ENCODE data around the gene MICA. TPM values are rescaled to one million over a fixed set of nuclear protein-coding genes. Genes with fewer than 3 reads are reported as not detected.

The MICA gene
- polyA plus RNA-seq, 1 of the 3 experiments (the other 2 are of a cell fraction) = 28.8 TPM

GRCh38 chr6:31419842-31420241 lies 16.4 kb downstream of the MICA start:
- no peak for TF ChIP-seq ZBTB33 (IDR thresholded peaks at IDR 0.05; ENCODE audit: borderline replicate concordance, low read depth)
- TF ChIP-seq NRF1 (IDR thresholded peaks at IDR 0.05; ENCODE audit: low read depth, low read length) = no peak
- 0 out of 2 replicates have a peak, but pooled peaks have one; percentile 31 for TF ChIP-seq POLR2AphosphoS5 (IDR thresholded peaks at IDR 0.05; ENCODE audit: low read depth, low read length)
- Histone ChIP-seq H3F3A (replicated peaks; ENCODE audit: insufficient read depth) (peaks cover 7% of the 10 kb centered on the region), H3K9ac (no peak overlapping the region), H3K9me2 (no peaks in the 10 kb centered on the region), H3K27ac (ENCODE audit: low read depth in 2 of 2, low read length in 1 of 2) (no peak overlapping the region), H3K4me1 (ENCODE audit: control insufficient read depth in 1 of 2, insufficient read depth in 2 of 2, low read depth in 1 of 2, low read length in 1 of 2) (no peaks in the 10 kb centered on the region), H3K4me3 (ENCODE audit: low read depth in 2 of 2, low read length in 1 of 2) (no peak overlapping the region), H3K27me3 (ENCODE audit: insufficient read depth) (peaks cover 21% of the 10 kb centered on the region; the same call in 1 of the 2 replicates), H3K4me2 (no peak overlapping the region), H3K36me3 (replicated peaks in 1 of 2; ENCODE audit: control insufficient read depth in 1 of 2, insufficient read depth in 2 of 2, low read length in 1 of 2) (peaks cover 9 to 14% of the 10 kb centered on the region in 2 experiments), H2AFZ (ENCODE audit: low read depth) (no peak overlapping the region), H3K9me3 (no peaks in the 10 kb centered on the region; the same call in 1 of the 2 replicates), H3K79me2 (ENCODE audit: insufficient read depth) (no peaks in the 10 kb centered on the region), H4K20me1 (ENCODE audit: insufficient read depth) (no peaks in the 10 kb centered on the region)
- WGBS (ENCODE audit: low lambda C conversion rate) = 5% methylated on average over 2 of the region's 2 CpGs
- ChIA-PET POLR2A (no interaction called here), CTCF (interaction anchor here (1.4 to 1.7 kb wide), 2 partner anchors 23 to 53 kb away, joined by 4 read pairs; no protein-coding TSS in a partner anchor)
- DNase-seq = no peak

DNA sequence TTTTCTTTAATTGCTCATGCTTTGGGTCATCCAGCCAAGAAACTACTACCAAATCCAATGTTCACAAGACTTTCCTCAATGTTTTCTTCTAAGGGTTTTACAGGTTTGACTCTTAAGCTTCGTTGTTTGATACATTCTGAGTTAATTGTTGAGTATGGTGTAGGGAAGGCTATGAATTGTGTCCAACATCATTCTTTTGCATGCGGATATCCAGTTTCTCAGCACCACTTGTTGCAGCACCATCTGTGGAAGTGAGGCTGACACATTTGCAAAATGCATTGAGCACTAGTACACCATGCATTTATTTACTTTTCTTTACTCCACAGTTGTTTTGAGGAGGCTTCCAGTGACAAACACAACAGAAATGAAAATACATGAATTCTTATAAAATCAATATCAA lies 17.2 kb downstream of the MICA start:
- DNase-seq = no peak
- H3K9me2 ChIP-seq = no peaks in the 10 kb centered on the region
- H3K4me3 ChIP-seq (ENCODE audit: low read depth in 2 of 2, low read length in 1 of 2) = no peak overlapping the region
- no peak overlapping the region for H3K4me2 ChIP-seq
- H3K4me1 ChIP-seq (ENCODE audit: control insufficient read depth in 1 of 2, insufficient read depth in 2 of 2, low read depth in 1 of 2, low read length in 1 of 2) = no peaks in the 10 kb centered on the region
- ChIA-PET POLR2A (no interaction called here), CTCF (interaction anchor here (1.4 to 1.7 kb wide), 2 partner anchors 22 to 54 kb away, joined by 4 read pairs; no protein-coding TSS in a partner anchor)
- no peak overlapping the region for H3K9ac ChIP-seq
- peaks cover 21% of the 10 kb centered on the region; the same call in 1 of the 2 replicates for H3K27me3 ChIP-seq (ENCODE audit: insufficient read depth)
- 15% methylated on average over 2 of the region's 2 CpGs for WGBS (ENCODE audit: low lambda C conversion rate)
- peaks cover 7 to 13% of the 10 kb centered on the region in 2 experiments for H3K36me3 ChIP-seq (replicated peaks in 1 of 2; ENCODE audit: control insufficient read depth in 1 of 2, insufficient read depth in 2 of 2, low read length in 1 of 2)
- H3K27ac ChIP-seq (ENCODE audit: low read depth in 2 of 2, low read length in 1 of 2) = no peak overlapping the region
- no peaks in the 10 kb centered on the region for H4K20me1 ChIP-seq (ENCODE audit: insufficient read depth)
- H3F3A ChIP-seq (replicated peaks; ENCODE audit: insufficient read depth) = peaks cover 7% of the 10 kb centered on the region
- no peaks in the 10 kb centered on the region; the same call in 1 of the 2 replicates for H3K9me3 ChIP-seq
- TF ChIP-seq FOSL2 (IDR thresholded peaks at IDR 0.05; ENCODE audit: borderline replicate concordance, low read depth) = no peak
- no peak for TF ChIP-seq IRF3 (IDR thresholded peaks at IDR 0.05; ENCODE audit: low read depth, low read length)
- no peak for TF ChIP-seq TCF12 (IDR thresholded peaks at IDR 0.05)
- H2AFZ ChIP-seq (ENCODE audit: low read depth) = no peak overlapping the region
- H3K79me2 ChIP-seq (ENCODE audit: insufficient read depth) = no peaks in the 10 kb centered on the region

GRCh38 chr6:31422587-31422986 lies 19.2 kb downstream of the MICA start:
- WGBS (ENCODE audit: low lambda C conversion rate) = 8% methylated on average over 3 of the region's 3 CpGs
- Histone ChIP-seq H3K4me2 (no peak overlapping the region), H3K79me2 (ENCODE audit: insufficient read depth) (no peaks in the 10 kb centered on the region), H3K4me1 (ENCODE audit: control insufficient read depth in 1 of 2, insufficient read depth in 2 of 2, low read depth in 1 of 2, low read length in 1 of 2) (no peaks in the 10 kb centered on the region), H3K9ac (no peak overlapping the region), H3K9me2 (no peaks in the 10 kb centered on the region), H3F3A (replicated peaks; ENCODE audit: insufficient read depth) (peaks cover 7% of the 10 kb centered on the region), H2AFZ (ENCODE audit: low read depth) (no peak overlapping the region), H3K36me3 (replicated peaks in 1 of 2; ENCODE audit: control insufficient read depth in 1 of 2, insufficient read depth in 2 of 2, low read length in 1 of 2) (no peaks in the 10 kb centered on the region), H3K27me3 (ENCODE audit: insufficient read depth) (peaks cover 21% of the 10 kb centered on the region; the same call in 1 of the 2 replicates), H4K20me1 (ENCODE audit: insufficient read depth) (no peaks in the 10 kb centered on the region), H3K27ac (ENCODE audit: low read depth in 2 of 2, low read length in 1 of 2) (no peak overlapping the region), H3K4me3 (ENCODE audit: low read depth in 2 of 2, low read length in 1 of 2) (no peak overlapping the region), H3K9me3 (no peaks in the 10 kb centered on the region)
- DNase-seq = no peak
- no peak for TF ChIP-seq TEAD4 (IDR thresholded peaks at IDR 0.05; ENCODE audit: borderline replicate concordance, insufficient read depth)
- no peak for TF ChIP-seq CHD2 (IDR thresholded peaks at IDR 0.05; ENCODE audit: low read length, partially characterized antibody)
- TF ChIP-seq ELF1 (IDR thresholded peaks at IDR 0.05) = no peak
- no peak for TF ChIP-seq POLR2AphosphoS5 (IDR thresholded peaks at IDR 0.05; ENCODE audit: low read depth, low read length)
- TF ChIP-seq FOXJ3 (CRISPR knock-in tag; IDR thresholded peaks at IDR 0.05) = no peak
- TF ChIP-seq IRF3 (IDR thresholded peaks at IDR 0.05; ENCODE audit: low read depth, low read length) = no peak
- no peak for TF ChIP-seq TAF1 (IDR thresholded peaks at IDR 0.05; ENCODE audit: borderline replicate concordance, low read depth, low read length)
- TF ChIP-seq GATA2 (CRISPR knock-in tag; IDR thresholded peaks at IDR 0.05) = no peak
- no peak for TF ChIP-seq ZBTB33 (IDR thresholded peaks at IDR 0.05; ENCODE audit: borderline replicate concordance, low read depth)
- no peak for TF ChIP-seq GABPA (IDR thresholded peaks at IDR 0.05; ENCODE audit: low read depth)
- CTCF ChIA-PET = interaction anchor here (0.8 to 1.0 kb wide), 2 partner anchors 19 to 56 kb away, joined by 3 read pairs; no protein-coding TSS in a partner anchor
- POLR2A ChIA-PET = no interaction called here
